MM.1S (cell line): Measurements from ENCODE around the gene AMACR.

Source experiments
- DNase-seq: peaks from one replicate; pipeline ENCODE4 v3.0.0-alpha.2; 2015
- H2AFZ ChIP-seq: fragments of 300-600 bp; sonication (generic); 2 replicates; pipeline ENCODE4 v1.6.0; 2016; ENCODE audit warnings: antibody characterized with exemption, low read length
- H3F3A ChIP-seq: fragments of 300-600 bp; sonication (generic); 2 replicates; pipeline ENCODE4 v1.6.1; 2016; ENCODE audit warnings: mild to moderate bottlenecking, antibody characterized with exemption, low read length, moderate library complexity, mixed read lengths; ENCODE audit not compliant: insufficient read depth
- H3K27ac ChIP-seq: fragments of 300-600 bp; sonication (generic); 2 replicates; pipeline ENCODE4 v1.5.1; 2016; ENCODE audit warnings: mild to moderate bottlenecking, low read length
- H3K27me3 ChIP-seq: fragments of 300-600 bp; sonication (generic); replicated peaks from 2 replicates; pipeline ENCODE4 v1.6.0; 2016; ENCODE audit warnings: low read length; ENCODE audit not compliant: insufficient read depth
- H3K36me3 ChIP-seq: fragments of 300-600 bp; sonication (generic); replicated peaks from 2 replicates; pipeline ENCODE4 v1.6.1; 2016; ENCODE audit warnings: mild to moderate bottlenecking, low read length, mixed read lengths; ENCODE audit not compliant: insufficient read depth
- H3K4me1 ChIP-seq: fragments of 300-600 bp; sonication (generic); 2 replicates; pipeline ENCODE4 v1.6.1; 2016; ENCODE audit warnings: low read length, mixed read lengths
- H3K4me2 ChIP-seq: fragments of 300-600 bp; sonication (generic); 2 replicates; pipeline ENCODE4 v1.6.0; 2016; ENCODE audit warnings: low read depth, low read length
- H3K4me3 ChIP-seq: fragments of 300-600 bp; sonication (generic); 2 replicates; pipeline ENCODE4 v1.5.1; 2016; ENCODE audit warnings: low read length, mixed read lengths
- H3K79me2 ChIP-seq: fragments of 300-600 bp; sonication (generic); 2 replicates; pipeline ENCODE4 v1.6.1; 2016; ENCODE audit warnings: mixed run types, low read length, mixed read lengths
- H3K9ac ChIP-seq: fragments of 300-600 bp; sonication (generic); 2 replicates; pipeline ENCODE4 v1.6.1; 2016; ENCODE audit warnings: low read length, mixed read lengths
- H3K9me2 ChIP-seq: fragments of 300-600 bp; sonication (generic); replicated peaks from 2 replicates; pipeline ENCODE4 v1.6.1; 2016; ENCODE audit warnings: mild to moderate bottlenecking, low read length, mixed read lengths; ENCODE audit not compliant: insufficient read depth
- H3K9me3 ChIP-seq: fragments of 300-600 bp; sonication (generic); replicated peaks from 2 replicates; pipeline ENCODE4 v1.6.1; 2016; ENCODE audit warnings: mild to moderate bottlenecking, low read length, mixed read lengths; ENCODE audit not compliant: insufficient read depth
- H4K20me1 ChIP-seq: fragments of 300-600 bp; sonication (generic); 2 replicates; pipeline ENCODE4 v1.6.1; 2016; ENCODE audit warnings: mild to moderate bottlenecking, low read length, moderate library complexity, mixed read lengths; ENCODE audit not compliant: insufficient read depth
- CTCF ChIP-seq: fragments of 300-600 bp; sonication (generic); IDR thresholded peaks from 2 replicates; pipeline ENCODE4 v1.5.1; 2016; ENCODE audit warnings: antibody characterized with exemption, low read length, mixed read lengths
- EZH2 ChIP-seq: fragments of 300-600 bp; sonication (generic); optimal IDR thresholded peaks from 2 replicates; pipeline ENCODE3; 2017; ENCODE audit warnings: low read depth, mild to moderate bottlenecking, antibody characterized with exemption, low read length, mixed read lengths
- EZH2phosphoT487 ChIP-seq: fragments of 300-600 bp; sonication (generic); IDR thresholded peaks from 2 replicates; pipeline ENCODE4 v1.6.1; 2018; ENCODE audit warnings: antibody characterized with exemption, low read length

The AMACR gene

GRCh38 chr5:34055667-34056066 lies 47.8 kb upstream of the AMACR start:
- no peak for TF ChIP-seq CTCF
- no peak for TF ChIP-seq EZH2phosphoT487
- no peak for TF ChIP-seq EZH2
- no peaks in the 10 kb centered on the region for H3K36me3 ChIP-seq
- no peak for DNase-seq
- H3K27ac ChIP-seq, result no peak overlapping the region
- H3K27me3 ChIP-seq, result no peaks in the 10 kb centered on the region
- H3K79me2 ChIP-seq, result no peaks in the 10 kb centered on the region
- no peak overlapping the region for H2AFZ ChIP-seq
- no peak overlapping the region for H3K4me2 ChIP-seq
- H4K20me1 ChIP-seq, result no peaks in the 10 kb centered on the region
- no peaks in the 10 kb centered on the region for H3K9me2 ChIP-seq
- no peaks in the 10 kb centered on the region for H3K4me1 ChIP-seq
- H3F3A ChIP-seq, result no peaks in the 10 kb centered on the region
- H3K4me3 ChIP-seq, result no peak overlapping the region
- no peak overlapping the region for H3K9ac ChIP-seq
- no peaks in the 10 kb centered on the region for H3K9me3 ChIP-seq

GRCh38 chr5:34054400-34054729 lies 46.5 kb upstream of the AMACR start:
- H3K9ac ChIP-seq, result no peak overlapping the region
- H3K27me3 ChIP-seq, result no peaks in the 10 kb centered on the region
- no peak overlapping the region for H3K27ac ChIP-seq
- H2AFZ ChIP-seq, result no peak overlapping the region
- H3K4me3 ChIP-seq, result no peak overlapping the region
- no peak for DNase-seq
- no peak for TF ChIP-seq EZH2
- no peak for TF ChIP-seq CTCF
- no peak for TF ChIP-seq EZH2phosphoT487
- no peak overlapping the region for H3K4me2 ChIP-seq
- no peaks in the 10 kb centered on the region for H3K9me2 ChIP-seq
- no peaks in the 10 kb centered on the region for H3K79me2 ChIP-seq
- H3K36me3 ChIP-seq, result no peaks in the 10 kb centered on the region
- no peaks in the 10 kb centered on the region for H3K9me3 ChIP-seq
- H3K4me1 ChIP-seq, result no peaks in the 10 kb centered on the region
- no peaks in the 10 kb centered on the region for H3F3A ChIP-seq
- no peaks in the 10 kb centered on the region for H4K20me1 ChIP-seq

- no peaks in the 10 kb centered on the region for H3F3A ChIP-seq
- no peak for TF ChIP-seq CTCF
These were observed 45.9 kb upstream of the AMACR start for GRCh38 chr5:34053571-34054399.

More at GRCh38 chr5:34053571-34054399, 45.9 kb upstream of the AMACR start:
- Histone ChIP-seq H2AFZ (no peak overlapping the region), H3K9me2 (no peaks in the 10 kb centered on the region), H3K27ac (no peak overlapping the region), H3K4me2 (no peak overlapping the region), H3K79me2 (no peaks in the 10 kb centered on the region), H3K9me3 (no peaks in the 10 kb centered on the region), H3K27me3 (no peaks in the 10 kb centered on the region), H3K4me3 (no peak overlapping the region), H3K9ac (no peak overlapping the region), H3K4me1 (no peaks in the 10 kb centered on the region), H4K20me1 (no peaks in the 10 kb centered on the region), H3K36me3 (no peaks in the 10 kb centered on the region)
- DNase-seq, result no peak
